GM19099 (cell line): ENCODE results near the gene USP36.

Source experiments
- POLR2A ChIP-seq: IDR thresholded peaks from 3 replicates; pipeline ENCODE4 v1.6.1; 2011; ENCODE audit warnings: low read depth; ENCODE audit not compliant: insufficient read length; ENCODE audit errors: extremely low read depth

USP36 gene

DNA sequence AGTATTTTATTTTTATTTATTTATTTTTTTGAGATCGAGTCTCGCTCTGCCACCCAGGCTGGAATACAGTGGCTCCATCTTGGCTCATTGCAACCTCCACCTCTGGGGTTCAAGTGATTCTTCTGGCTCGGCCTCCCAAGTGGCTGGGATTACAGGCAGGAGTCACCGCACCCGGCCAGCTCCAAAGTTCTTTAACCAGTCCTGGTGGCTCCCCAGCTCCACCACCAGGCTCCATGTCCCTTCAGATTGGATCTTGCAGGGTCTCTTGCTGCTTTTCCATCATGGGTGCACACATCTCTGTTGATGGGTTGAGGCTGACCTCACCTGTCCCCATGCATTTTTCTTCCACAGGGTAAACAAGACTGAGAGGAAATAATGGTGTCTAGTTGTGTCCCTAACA, 8.4 kb upstream of the USP36 start:
- no peak for TF ChIP-seq POLR2A

DNA sequence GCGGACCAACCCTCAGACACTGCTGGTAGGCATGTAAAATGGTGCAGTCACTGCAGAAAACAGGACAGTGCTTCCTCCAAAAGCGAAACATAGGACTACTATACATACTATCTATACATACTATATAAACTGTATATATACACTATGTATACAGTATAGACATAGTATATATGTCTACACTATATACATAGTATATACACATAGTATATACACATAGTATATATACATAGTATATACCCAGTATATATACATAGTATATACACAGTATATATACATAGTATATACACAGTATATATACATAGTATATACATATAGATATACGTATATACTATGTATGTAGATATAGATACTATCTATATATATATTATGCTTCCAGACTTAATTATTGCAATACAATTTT, 6.4 kb upstream of the USP36 start:
- TF ChIP-seq POLR2A: no peak

DNA sequence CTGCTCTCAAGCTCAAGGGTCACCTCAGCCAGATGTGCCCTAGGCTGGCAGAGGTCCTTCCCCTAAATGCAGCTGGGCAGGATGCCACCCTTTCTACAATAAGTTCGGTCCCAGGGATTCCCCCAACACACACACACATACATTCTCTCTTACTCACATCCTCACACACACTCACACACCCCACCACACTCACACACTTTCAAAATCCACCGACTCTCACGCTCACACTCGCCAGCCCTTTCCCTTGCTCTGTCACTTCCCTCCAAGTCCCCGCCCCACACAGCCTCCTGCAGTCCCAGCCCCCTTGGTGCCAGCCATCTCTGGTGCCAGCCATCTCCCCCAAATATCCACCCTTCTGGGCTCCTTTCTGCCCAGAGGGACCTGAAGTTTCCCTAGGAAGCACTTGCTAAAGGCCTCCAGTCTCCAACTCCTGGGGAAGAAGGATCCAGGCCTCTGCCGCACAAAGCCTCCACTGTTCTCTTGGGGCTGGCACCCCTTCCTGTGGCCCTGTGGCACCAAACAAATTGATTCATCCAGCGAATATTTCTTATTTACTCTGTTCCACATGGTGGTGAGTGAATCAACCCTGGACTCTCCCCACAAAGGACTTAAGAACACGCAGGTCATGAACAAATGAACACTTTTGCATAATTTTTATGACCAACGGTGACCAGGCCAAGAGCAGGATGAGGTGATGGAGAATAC, 3.8 kb upstream of the USP36 start:
- no peak for TF ChIP-seq POLR2A

DNA sequence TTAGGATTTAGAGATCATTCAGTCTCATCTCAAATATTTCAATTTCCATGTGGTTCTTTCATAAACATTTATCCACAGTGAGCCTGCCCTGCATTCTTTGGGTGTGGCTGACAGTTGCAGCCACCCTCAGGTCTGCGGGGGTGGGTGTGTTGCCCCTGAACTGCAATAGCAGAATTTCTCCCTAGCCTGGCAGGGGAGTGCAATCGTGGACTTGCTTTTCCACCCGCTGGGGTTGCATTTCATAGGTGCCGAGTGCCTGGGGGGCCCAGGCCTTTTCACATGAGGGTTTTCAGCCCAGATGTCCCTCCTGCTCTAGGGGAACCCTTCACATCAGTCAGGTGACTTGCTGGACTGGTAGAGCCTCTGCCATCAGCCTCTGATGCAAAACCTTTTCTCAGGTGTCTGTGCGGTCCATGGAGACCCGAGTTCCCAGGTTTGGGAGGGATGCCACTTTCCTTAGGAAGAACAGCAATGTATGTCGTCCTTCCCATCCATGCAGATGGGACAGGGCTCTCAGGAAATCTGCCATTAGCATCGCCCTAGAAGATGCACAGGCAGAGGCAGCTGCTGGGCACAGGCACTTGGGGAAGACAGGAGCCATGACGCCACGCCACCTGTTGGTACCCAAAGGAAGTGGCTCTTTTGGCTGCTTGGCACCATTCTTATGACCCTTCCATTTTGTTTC, 2.4 kb upstream of the USP36 start:
- no peak for TF ChIP-seq POLR2A

DNA sequence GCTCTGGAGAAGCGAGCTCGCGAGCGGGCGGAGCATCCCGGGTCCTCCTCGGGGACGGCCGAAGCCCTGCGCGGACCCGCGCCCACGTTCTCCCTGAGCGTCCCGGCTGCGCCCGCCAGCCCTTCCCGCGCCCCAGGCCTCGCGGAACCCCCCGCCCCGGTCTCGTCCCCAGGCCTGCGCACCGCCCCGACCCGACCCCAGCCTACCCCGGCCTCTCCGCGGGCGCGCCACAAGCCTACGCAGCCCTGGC, 159 bp downstream of the USP36 start:
- no peak for TF ChIP-seq POLR2A

DNA sequence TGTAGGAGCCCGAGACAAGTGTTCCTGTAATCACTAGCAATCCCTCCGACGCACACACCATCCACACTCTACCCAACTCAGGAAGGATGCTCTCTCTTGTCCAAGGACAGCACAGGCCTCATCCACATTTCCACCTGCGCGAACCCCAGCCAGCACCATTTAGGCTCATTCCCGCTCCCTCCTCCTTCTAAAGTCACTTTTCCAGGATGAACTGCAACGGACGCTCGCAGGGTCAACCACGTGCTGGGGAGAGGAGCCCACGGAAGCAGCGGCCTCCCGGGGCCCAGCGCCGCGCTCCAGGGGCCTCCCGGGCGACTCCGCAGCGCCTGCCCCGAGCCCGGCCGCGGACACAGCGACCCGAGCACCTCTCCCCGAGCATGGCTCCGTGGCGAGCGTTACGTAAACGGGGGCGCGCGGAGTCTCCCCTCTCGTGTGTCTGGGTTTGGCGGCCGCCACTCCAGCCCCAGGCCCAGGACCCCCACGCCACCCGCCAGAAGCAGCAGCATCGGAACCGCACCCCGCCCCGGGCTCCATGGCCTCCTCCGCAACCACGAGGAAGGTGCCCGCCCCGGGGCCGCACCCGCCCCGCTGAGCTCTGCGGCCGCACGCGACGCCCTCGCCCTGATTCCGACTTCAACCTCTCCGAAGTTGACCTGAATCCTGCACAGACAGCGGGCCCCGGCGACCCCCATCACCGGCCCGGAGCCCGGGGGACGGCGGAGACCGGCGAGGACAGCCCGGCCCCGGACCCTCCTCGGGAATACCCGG, 668 bp downstream of the USP36 start:
- no peak for TF ChIP-seq POLR2A

DNA sequence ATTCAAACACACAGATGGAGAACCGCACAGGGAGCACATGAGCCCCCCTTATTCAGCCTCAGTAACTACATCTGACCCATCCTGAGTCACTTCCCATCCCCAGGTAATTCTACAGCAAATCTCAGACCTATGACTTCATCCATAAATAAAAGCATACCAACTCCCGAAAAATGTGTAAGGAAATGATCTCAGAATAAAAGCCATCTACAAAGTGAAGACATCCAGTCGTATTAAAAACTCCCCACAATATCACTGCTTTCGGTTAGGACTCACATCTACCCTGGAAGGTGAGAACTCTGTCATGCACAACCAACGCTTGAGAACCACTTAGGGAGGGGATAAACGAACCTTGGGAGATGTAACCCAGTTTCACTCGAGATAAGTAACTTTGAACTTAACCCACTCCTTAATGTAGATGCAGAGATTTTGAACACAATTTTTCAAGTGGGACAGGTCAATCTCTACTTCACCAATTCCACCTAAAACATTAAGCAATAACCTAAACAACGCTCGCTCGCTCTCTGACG, 1.3 kb downstream of the USP36 start:
- no peak for TF ChIP-seq POLR2A

DNA sequence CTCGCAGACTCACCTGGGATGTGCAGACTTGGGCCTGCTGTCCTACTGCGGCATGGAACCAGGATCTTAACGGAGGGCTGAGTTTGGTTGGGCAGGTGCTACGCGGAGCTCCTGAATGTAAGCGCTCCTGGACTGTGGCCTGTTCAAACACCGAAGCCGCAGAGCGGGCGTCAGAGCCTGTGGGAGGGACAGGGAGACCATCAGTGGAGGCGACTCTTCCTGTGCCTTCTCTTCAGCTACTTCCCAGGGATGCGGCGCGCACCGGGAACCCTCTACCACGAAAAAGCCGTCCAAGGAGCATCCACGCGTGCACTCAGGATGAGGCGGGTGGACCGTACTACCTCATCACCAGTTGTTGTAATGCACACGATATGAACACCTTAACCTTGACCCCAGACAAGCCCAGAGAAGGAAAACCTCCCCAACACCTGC, 2.0 kb downstream of the USP36 start:
- TF ChIP-seq POLR2A: no peak

DNA sequence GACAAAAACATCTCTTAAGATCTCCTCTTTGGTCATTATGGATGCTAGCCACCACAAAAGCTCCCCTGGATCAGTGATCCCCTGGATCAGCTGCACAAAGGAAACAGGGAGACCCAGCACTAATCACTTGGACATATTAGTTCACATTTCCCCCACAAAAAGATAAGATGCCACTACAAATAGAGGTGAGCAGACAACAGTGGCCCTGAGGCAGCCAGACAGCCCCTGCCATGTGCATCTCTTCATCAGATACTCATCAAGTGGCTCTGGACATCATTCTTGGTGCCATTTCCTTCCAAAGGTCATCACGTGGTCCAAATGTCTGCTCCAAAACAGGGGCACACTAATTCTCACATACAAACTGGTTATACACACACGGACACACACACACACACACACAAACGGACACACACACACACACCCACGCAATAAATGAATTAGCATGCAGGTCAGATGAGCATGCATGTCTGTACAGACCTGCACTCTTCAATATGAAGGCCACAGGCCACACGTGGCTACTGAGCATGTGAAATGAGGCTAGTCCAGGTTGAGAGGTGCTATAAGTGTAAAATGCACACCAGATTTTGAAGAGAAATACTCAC, 4.1 kb downstream of the USP36 start:
- TF ChIP-seq POLR2A: no peak

DNA sequence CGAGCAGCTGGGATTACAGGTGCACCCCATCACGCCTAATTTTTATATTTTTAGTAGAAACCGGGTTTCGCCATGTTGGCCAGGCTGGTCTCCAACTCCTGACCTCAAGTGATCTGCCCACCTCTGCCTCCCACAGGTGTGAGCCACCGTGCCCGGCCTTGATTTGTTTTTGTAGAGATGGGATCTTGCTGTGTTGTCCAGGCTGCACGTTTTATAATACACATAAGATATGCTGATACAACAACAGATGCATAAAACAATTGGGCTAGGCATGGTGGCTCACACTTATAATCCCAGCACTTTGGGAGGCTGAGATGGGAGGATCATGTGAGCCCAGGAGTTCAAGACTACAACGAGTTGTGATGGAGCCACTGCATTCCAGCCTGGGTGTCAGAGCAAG, 6.0 kb downstream of the USP36 start:
- TF ChIP-seq POLR2A: no peak

DNA sequence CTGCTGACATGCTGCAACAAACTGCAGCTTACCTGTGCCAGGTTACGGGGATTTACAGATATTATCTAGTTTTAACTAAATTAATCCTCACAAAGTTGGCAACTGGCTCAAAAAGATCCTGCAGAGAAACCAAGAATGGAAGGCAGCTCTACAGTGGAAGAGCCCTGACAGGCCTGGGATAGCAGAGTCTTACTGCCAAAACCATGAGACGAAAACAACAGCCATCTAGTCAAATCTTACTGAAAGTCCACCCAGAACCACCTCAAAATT, 8.1 kb downstream of the USP36 start:
- TF ChIP-seq POLR2A: no peak

DNA sequence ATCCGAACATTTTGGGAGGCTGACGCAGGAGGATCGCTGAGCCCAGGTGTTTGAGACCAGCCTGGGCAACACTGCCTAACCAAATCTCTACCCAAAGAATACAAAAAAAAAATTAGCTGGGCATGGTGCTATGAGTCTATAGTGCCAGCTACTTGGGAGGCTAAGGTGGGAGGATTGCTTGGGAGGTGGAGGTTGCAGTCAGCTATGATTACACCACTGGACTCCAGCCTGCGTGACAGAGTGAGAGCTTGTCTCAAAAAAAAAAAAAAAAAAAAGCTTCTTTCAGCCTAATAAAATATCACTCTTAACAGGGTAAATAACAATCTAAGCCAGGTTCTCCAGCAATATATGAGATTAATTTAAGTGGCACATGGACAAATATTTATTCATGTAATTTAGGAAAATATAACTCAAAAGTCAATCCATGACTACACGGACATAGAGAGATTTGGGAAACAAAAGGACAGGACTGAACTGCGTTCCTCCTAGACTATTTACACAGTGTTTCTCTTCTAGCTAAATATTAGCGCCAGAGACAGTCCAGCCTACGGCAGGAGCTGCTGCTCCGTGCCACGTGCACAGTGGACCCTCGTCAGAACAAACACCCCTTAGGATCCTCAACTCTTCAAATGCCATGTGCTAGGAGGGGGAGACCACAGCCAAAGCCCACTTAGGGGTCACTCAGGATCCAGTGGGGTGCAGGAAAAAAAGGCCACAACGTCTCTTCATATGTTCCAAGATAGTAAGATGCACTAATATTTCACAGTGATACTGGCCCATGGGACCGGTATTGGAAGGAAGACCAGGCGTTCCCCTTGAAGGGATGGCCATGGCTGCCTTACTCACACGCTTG, 8.7 kb downstream of the USP36 start:
- TF ChIP-seq POLR2A: no peak

DNA sequence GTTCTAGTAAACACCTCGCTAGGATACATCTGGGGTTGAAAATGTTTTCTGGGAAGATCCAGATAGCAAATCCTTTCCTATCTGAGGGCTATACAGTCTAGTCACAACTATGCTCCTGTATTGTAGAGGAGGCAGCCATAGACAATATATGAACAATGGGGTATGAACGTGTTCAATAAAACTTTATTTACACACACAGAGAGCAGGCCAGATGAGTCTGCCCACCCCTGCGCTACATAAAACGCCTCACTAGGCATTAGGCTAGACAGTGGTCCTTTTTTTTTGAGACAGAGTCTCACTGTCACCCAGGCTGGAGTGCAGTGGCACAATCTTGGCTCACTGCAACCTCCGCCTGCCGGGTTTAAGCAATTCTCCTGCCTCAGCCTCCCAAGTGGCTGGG, 11.1 kb downstream of the USP36 start:
- no peak for TF ChIP-seq POLR2A

DNA sequence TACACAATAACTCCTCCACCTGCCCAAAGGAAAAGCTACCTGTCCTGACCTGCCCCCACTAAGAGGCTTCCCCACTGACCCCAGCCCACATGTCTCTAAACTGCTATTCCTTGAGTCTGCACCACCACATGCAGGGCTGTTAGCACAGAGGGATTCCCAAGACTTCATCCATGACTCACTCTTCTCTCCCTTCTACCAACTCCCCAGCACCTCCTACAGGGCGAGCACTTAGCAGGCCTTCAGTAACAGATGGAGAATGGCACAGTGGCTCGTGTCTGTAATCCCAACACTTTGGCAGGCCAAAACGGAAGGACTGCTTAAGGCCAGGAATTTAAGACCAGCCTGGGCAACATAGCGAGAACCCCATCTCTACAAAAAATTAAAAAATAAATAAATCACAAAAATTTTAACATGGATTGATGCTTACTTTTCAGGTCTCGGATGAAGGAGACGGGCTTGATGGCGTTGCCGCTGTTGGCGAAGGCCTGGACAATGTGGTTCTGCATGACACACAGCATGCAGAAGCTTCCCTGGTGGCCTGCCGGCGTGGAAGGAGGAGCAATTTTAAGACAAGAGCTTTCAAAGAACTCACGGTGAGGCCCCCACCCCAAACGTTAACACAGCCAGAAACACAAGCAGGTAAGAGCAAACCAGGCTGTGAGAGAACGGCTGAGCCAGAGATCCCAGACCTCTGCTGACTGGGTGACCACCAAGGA, 12.0 kb downstream of the USP36 start:
- TF ChIP-seq POLR2A: no peak

DNA sequence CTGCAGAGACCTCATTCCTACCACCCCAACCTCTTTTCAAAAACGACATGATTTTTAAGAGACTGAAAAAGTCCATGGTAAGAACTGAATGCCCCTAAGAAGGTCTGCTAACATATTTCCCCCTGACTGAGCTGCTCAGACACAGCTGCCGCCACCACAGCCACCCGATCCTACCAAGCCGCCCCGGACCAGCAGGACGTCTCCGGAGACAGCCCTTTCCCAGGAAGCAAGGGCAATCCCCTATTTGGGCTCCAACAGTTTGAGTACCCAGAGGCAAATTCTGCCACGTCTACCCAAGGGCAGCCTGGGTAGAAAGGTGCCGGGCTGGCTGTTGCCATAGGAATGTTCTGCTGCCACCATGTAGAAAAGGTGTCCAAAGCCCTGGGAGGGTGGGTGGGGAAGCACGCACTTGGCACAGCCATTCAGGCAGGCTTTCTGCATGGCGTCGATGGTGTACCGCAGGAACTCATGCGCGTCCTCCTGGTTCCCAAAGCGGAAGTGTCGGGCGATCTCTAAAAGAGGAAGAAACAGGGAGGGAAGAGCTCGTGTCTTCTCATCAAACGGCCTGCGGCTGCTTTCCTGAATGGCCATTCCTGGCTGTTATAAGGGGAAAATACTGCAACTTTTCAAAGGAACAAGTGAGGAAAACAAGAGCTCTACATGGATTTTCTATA, 13.6 kb downstream of the USP36 start:
- no peak for TF ChIP-seq POLR2A

DNA sequence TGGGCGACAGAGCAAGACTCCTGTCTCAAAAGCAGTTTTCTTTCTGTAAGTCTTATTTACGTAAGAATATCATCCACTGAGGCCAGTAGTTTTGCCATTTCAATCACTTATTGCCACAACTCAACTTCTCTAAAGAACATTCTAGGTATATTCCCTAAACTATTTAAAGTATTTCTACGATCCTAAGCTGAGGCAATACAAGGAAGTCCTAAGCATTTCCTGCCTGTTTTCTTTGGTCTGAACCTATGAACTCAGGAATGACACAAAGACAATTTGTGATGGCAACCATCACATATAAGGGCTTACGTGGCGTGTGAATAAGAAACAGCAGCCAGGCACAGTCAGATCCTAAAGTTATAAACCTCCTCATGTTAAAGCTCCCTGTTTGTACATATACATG, 14.2 kb downstream of the USP36 start:
- TF ChIP-seq POLR2A: no peak
